Stimulated activated naive CD8-positive, alpha-beta T cell treated with anti-CD3 and anti-CD28 coated beads, Interleukin-15, Interleukin-2, amounts not matched to agents 100 ng/mL and 50 ng/mL, for 24 hours (primary cell): ENCODE results near the gene CNTN1.

Source experiments
- H3K27ac Mint-ChIP-seq: one replicate; pipeline ENCODE4 v1.8.0; 2021; ENCODE audit warnings: mild to moderate bottlenecking, mixed read lengths
- H3K27me3 Mint-ChIP-seq: one replicate; pipeline ENCODE4 v1.8.0; 2021; ENCODE audit warnings: mixed read lengths
- H3K36me3 Mint-ChIP-seq: one replicate; pipeline ENCODE4 v1.8.0; 2021; ENCODE audit warnings: low read depth, mixed read lengths
- H3K4me1 Mint-ChIP-seq: one replicate; pipeline ENCODE4 v1.8.0; 2021; ENCODE audit warnings: low read depth, mixed read lengths
- H3K4me3 Mint-ChIP-seq: one replicate; pipeline ENCODE4 v1.8.0; 2021; ENCODE audit warnings: mild to moderate bottlenecking, mixed read lengths
- H3K9me3 Mint-ChIP-seq: one replicate; pipeline ENCODE4 v1.8.0; 2021; ENCODE audit warnings: mixed read lengths

Gene CNTN1

GRCh38 chr12:40681148-40681547, 11.1 kb upstream of the CNTN1 start:
- no peak overlapping the region for H3K4me3 Mint-ChIP-seq
- H3K36me3 Mint-ChIP-seq, result no peaks in the 10 kb centered on the region
- peaks cover 7% of the 10 kb centered on the region for H3K9me3 Mint-ChIP-seq
- H3K4me1 Mint-ChIP-seq, result no peaks in the 10 kb centered on the region
- H3K27me3 Mint-ChIP-seq, result no peaks in the 10 kb centered on the region
- H3K27ac Mint-ChIP-seq, result no peak overlapping the region

DNA sequence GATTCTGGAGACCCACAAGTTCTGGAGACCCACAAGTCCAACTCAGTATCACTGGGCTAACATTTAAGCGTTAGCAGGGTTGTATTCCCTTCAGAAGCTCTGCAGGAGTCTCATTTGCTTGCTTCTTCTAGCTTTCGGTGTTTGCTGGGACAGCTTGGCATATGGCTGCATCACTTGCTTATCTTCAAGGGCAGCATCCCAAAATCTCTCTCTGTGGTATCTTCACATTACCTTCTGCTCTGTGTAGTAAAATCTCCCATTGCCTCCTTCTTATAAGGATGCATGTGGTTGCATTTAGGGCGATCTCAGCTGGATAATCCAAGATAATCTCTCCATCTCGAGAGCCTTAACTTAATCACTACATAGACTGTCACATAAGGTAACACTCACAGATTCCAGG, 7.3 kb upstream of the CNTN1 start:
- Mint-ChIP-seq H3K4me1 (no peaks in the 10 kb centered on the region), H3K36me3 (no peaks in the 10 kb centered on the region), H3K4me3 (no peak overlapping the region), H3K27ac (no peak overlapping the region), H3K9me3 (no peaks in the 10 kb centered on the region), H3K27me3 (no peaks in the 10 kb centered on the region)

- Mint-ChIP-seq H3K4me1 (no peaks in the 10 kb centered on the region), H3K27me3 (peaks cover 17% of the 10 kb centered on the region), H3K4me3 (no peak overlapping the region), H3K27ac (no peak overlapping the region), H3K36me3 (no peaks in the 10 kb centered on the region), H3K9me3 (no peaks in the 10 kb centered on the region)
These were observed 4.0 kb upstream of the CNTN1 start for GRCh38 chr12:40688085-40688725.

DNA sequence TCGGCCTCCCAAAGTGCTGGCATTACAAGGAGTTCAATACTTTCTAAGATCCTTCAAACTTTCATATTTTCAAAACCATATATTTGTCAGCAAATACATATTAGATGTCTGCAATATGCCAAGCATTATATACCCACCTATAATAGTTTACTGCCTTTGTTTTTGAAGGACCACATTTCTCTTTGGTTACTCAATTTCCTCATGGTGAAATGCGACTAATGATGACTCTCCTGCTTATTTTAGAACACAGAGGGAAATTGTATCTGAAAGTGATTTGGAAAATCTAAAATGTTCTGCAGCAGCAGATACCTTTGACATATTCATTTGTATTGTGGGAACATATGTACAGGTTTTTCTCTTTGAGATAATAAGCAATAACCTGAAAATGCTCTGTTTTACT, 2.7 kb upstream of the CNTN1 start:
- H3K9me3 Mint-ChIP-seq, result no peaks in the 10 kb centered on the region
- no peak overlapping the region for H3K27ac Mint-ChIP-seq
- H3K36me3 Mint-ChIP-seq, result no peaks in the 10 kb centered on the region
- peaks cover 30% of the 10 kb centered on the region for H3K27me3 Mint-ChIP-seq
- no peaks in the 10 kb centered on the region for H3K4me1 Mint-ChIP-seq
- no peak overlapping the region for H3K4me3 Mint-ChIP-seq

GRCh38 chr12:40692765-40693206, 547 bp downstream of the CNTN1 start:
- no peaks in the 10 kb centered on the region for H3K9me3 Mint-ChIP-seq
- H3K27me3 Mint-ChIP-seq, result peaks cover 41% of the 10 kb centered on the region
- H3K36me3 Mint-ChIP-seq, result no peaks in the 10 kb centered on the region
- H3K27ac Mint-ChIP-seq, result no peak overlapping the region
- H3K4me1 Mint-ChIP-seq, result no peaks in the 10 kb centered on the region
- H3K4me3 Mint-ChIP-seq, result no peak overlapping the region

DNA sequence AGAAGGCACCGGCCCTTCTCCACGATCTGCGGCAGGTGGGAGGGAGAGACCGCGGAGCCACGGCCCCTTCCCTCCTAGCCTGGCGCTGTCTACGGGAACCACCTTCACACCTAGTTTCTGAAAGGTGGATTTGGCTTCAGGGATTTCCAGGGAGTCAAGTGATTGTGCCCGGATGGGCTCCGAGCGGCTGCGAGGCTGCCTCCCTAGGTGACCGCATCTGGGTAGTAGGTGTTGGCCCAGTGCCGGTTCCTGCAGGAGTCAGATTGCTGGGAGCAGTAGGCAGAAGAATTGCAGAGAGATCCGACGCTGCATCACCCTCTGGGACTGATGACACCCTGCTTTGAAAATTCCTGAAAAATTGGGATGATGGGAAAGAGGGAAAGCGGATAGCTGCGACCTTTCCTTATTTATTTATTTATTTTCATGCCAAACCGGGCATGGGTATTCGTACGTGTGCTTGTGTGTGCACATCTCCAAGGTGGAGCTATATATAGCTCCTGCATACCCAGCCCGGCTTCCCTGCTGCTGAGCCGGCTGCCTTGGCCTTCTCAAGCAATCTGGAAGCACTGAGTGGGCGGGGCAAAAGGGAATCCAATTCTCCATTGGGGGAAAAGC, 1.1 kb downstream of the CNTN1 start:
- Mint-ChIP-seq H3K27me3 (peaks cover 41% of the 10 kb centered on the region), H3K36me3 (no peaks in the 10 kb centered on the region), H3K4me3 (no peak overlapping the region), H3K4me1 (no peaks in the 10 kb centered on the region), H3K27ac (no peak overlapping the region), H3K9me3 (no peaks in the 10 kb centered on the region)

- Mint-ChIP-seq H3K4me3 (no peak overlapping the region), H3K4me1 (no peaks in the 10 kb centered on the region), H3K36me3 (no peaks in the 10 kb centered on the region), H3K27ac (no peak overlapping the region), H3K27me3 (peaks cover 28% of the 10 kb centered on the region), H3K9me3 (peaks cover 5% of the 10 kb centered on the region)
These were observed 5.5 kb downstream of the CNTN1 start for GRCh38 chr12:40697566-40698259.

GRCh38 chr12:40701756-40702155, 9.5 kb downstream of the CNTN1 start:
- H3K4me1 Mint-ChIP-seq, result no peaks in the 10 kb centered on the region
- no peak overlapping the region for H3K4me3 Mint-ChIP-seq
- no peaks in the 10 kb centered on the region for H3K27me3 Mint-ChIP-seq
- H3K27ac Mint-ChIP-seq, result no peak overlapping the region
- H3K36me3 Mint-ChIP-seq, result no peaks in the 10 kb centered on the region
- peaks cover 5% of the 10 kb centered on the region for H3K9me3 Mint-ChIP-seq

DNA sequence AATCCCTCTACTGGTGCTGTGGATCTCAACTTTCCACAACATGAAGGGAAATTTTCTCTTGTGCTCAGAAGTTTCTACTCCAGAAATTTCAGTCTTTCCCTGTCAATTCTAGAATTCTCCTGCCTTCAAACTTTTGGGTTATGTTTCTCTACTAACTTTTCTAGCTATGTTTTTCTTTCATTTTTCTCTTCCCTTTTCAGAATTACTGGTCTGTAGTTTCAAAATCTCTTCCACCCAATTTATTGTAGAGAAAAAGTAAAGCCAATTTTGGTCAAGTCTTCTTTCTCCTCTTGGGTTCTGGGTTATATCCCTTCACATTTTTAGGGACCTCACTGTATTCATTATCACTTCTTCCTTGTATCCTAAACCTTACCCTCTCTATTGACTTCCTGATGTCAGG, 18.9 kb downstream of the CNTN1 start:
- peaks cover 3% of the 10 kb centered on the region for H3K9me3 Mint-ChIP-seq
- H3K4me3 Mint-ChIP-seq, result no peak overlapping the region
- H3K36me3 Mint-ChIP-seq, result no peaks in the 10 kb centered on the region
- H3K4me1 Mint-ChIP-seq, result no peaks in the 10 kb centered on the region
- no peaks in the 10 kb centered on the region for H3K27me3 Mint-ChIP-seq
- no peak overlapping the region for H3K27ac Mint-ChIP-seq

DNA sequence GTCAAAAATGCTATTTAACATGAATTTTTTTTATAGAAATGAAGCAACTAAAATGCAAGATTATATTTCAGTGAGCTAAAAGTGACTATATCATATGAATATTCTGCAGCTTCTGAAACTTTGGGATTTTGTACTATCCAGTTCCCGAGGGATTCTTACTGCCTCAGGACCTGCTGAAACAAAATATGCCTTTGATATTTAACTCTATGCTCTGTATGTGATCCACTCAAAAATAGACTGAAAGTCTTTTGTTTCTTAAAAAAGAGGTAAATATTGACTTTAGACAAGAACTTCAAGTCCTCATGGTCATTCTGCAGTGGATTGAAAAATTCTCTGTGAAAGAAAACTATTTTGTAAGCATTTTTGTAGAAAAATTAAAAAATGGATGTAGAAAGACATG, 22.4 kb downstream of the CNTN1 start:
- Mint-ChIP-seq H3K9me3 (no peaks in the 10 kb centered on the region), H3K4me3 (no peak overlapping the region), H3K4me1 (no peaks in the 10 kb centered on the region), H3K27me3 (no peaks in the 10 kb centered on the region), H3K36me3 (no peaks in the 10 kb centered on the region), H3K27ac (no peak overlapping the region)

- Mint-ChIP-seq H3K27ac (no peak overlapping the region), H3K9me3 (no peaks in the 10 kb centered on the region), H3K27me3 (no peaks in the 10 kb centered on the region), H3K4me3 (no peak overlapping the region), H3K36me3 (no peaks in the 10 kb centered on the region), H3K4me1 (no peaks in the 10 kb centered on the region)
These were observed 23.8 kb downstream of the CNTN1 start for GRCh38 chr12:40716037-40716436.

GRCh38 chr12:40717576-40717975, 25.3 kb downstream of the CNTN1 start:
- no peak overlapping the region for H3K27ac Mint-ChIP-seq
- no peaks in the 10 kb centered on the region for H3K4me1 Mint-ChIP-seq
- H3K36me3 Mint-ChIP-seq, result no peaks in the 10 kb centered on the region
- no peaks in the 10 kb centered on the region for H3K27me3 Mint-ChIP-seq
- H3K9me3 Mint-ChIP-seq, result no peaks in the 10 kb centered on the region
- H3K4me3 Mint-ChIP-seq, result no peak overlapping the region

- H3K4me1 Mint-ChIP-seq, result no peaks in the 10 kb centered on the region
- no peaks in the 10 kb centered on the region for H3K36me3 Mint-ChIP-seq
- H3K9me3 Mint-ChIP-seq, result no peaks in the 10 kb centered on the region
- H3K4me3 Mint-ChIP-seq, result no peak overlapping the region
- H3K27me3 Mint-ChIP-seq, result no peaks in the 10 kb centered on the region
- H3K27ac Mint-ChIP-seq, result no peak overlapping the region
These were observed 26.7 kb downstream of the CNTN1 start for GRCh38 chr12:40718878-40719372.

- no peaks in the 10 kb centered on the region for H3K27me3 Mint-ChIP-seq
- no peaks in the 10 kb centered on the region for H3K36me3 Mint-ChIP-seq
- H3K4me1 Mint-ChIP-seq, result no peaks in the 10 kb centered on the region
- no peak overlapping the region for H3K27ac Mint-ChIP-seq
- H3K9me3 Mint-ChIP-seq, result no peaks in the 10 kb centered on the region
- no peak overlapping the region for H3K4me3 Mint-ChIP-seq
These were observed 30.8 kb downstream of the CNTN1 start for GRCh38 chr12:40723001-40723400.

- no peaks in the 10 kb centered on the region for H3K4me1 Mint-ChIP-seq
- no peak overlapping the region for H3K27ac Mint-ChIP-seq
- H3K27me3 Mint-ChIP-seq, result no peaks in the 10 kb centered on the region
- no peaks in the 10 kb centered on the region for H3K36me3 Mint-ChIP-seq
- no peaks in the 10 kb centered on the region for H3K9me3 Mint-ChIP-seq
- no peak overlapping the region for H3K4me3 Mint-ChIP-seq
These were observed 34.1 kb downstream of the CNTN1 start for GRCh38 chr12:40726366-40726765.
